ENCODE measurements around the gene CCDC73.
A peak's percentile ranks its signal among the peaks of the same experiment; 100 is the strongest.
"Not testable (repeated sequence)": the region's sequence is repeated elsewhere in the genome, so short reads cannot be mapped to it uniquely, and the experiment has no call there.

CCDC73 gene

GRCh38 chr11:32794439-32794838, at the start of gene CCDC73:
TSS of gene CCDC73 (minus strand) at chr11:32794662. CDS start at chr11:32760243, 34,419 bp downstream.
- no peak for DNase-seq

- no peak for DNase-seq
Measured at GRCh38 chr11:32843544-32843943, 49.1 kb upstream of the CCDC73 start.

GRCh38 chr11:32840587-32840986, 46.1 kb upstream of the CCDC73 start:
- DNase-seq, result no peak

- no peak for DNase-seq
Measured at GRCh38 chr11:32839308-32839707, 44.8 kb upstream of the CCDC73 start.

- DNase-seq, result no peak
Measured at GRCh38 chr11:32838505-32839274, 44.2 kb upstream of the CCDC73 start.

- no peak for DNase-seq
Measured at GRCh38 chr11:32836946-32837345, 42.5 kb upstream of the CCDC73 start.

- DNase-seq, result no peak
Measured at GRCh38 chr11:32833921-32834320, 39.5 kb upstream of the CCDC73 start.

GRCh38 chr11:32831221-32831620, 36.8 kb upstream of the CCDC73 start:
- no peak for DNase-seq

- DNase-seq, result no peak
Measured at GRCh38 chr11:32830796-32831195, 36.3 kb upstream of the CCDC73 start.

- no peak for DNase-seq
Measured at GRCh38 chr11:32830413-32830738, 35.9 kb upstream of the CCDC73 start.

- peak; percentile 16 for DNase-seq
Measured at GRCh38 chr11:32829680-32830412, 35.4 kb upstream of the CCDC73 start, which contains the start of gene PRRG4. TSS of gene PRRG4 (plus strand) at chr11:32829927. CDS start at chr11:32830530, 603 bp downstream.

- no peak for DNase-seq
Measured at GRCh38 chr11:32829157-32829679, 34.8 kb upstream of the CCDC73 start.

- no peak for DNase-seq
Measured at GRCh38 chr11:32827276-32827675, 32.8 kb upstream of the CCDC73 start.

GRCh38 chr11:32826113-32826512, 31.7 kb upstream of the CCDC73 start:
- no peak for DNase-seq

- not testable (repeated sequence) for DNase-seq
Measured at GRCh38 chr11:32823617-32824016, 29.2 kb upstream of the CCDC73 start.

GRCh38 chr11:32821917-32822560, 27.6 kb upstream of the CCDC73 start:
- DNase-seq, result no peak

- DNase-seq, result no peak
Measured at GRCh38 chr11:32821517-32821916, 27.1 kb upstream of the CCDC73 start.

GRCh38 chr11:32820497-32820896, 26.0 kb upstream of the CCDC73 start:
- no peak for DNase-seq

- no peak for DNase-seq
Measured at GRCh38 chr11:32819187-32819586, 24.7 kb upstream of the CCDC73 start.

GRCh38 chr11:32817852-32818183, 23.4 kb upstream of the CCDC73 start:
- DNase-seq, result no peak

GRCh38 chr11:32817181-32817851, 22.9 kb upstream of the CCDC73 start:
- DNase-seq, result no peak

GRCh38 chr11:32809313-32809712, 14.9 kb upstream of the CCDC73 start:
- peak; percentile 74 for DNase-seq

- DNase-seq, result no peak
Measured at GRCh38 chr11:32796425-32796824, 2.0 kb upstream of the CCDC73 start.

Data from midbrain (tissue), 1 donor.